Measurements from ENCODE around the gene UFSP1. TPM values are rescaled to one million over a fixed set of nuclear protein-coding genes. Genes with fewer than 3 reads are reported as not detected.
A peak's percentile ranks its signal among the peaks of the same experiment; 100 is the strongest.
"Not testable (repeated sequence)": the region's sequence is repeated elsewhere in the genome, so short reads cannot be mapped to it uniquely, and the experiment has no call there.

The UFSP1 gene
- total RNA-seq (2014; rRNA removed; shearing (Covaris generic)): 7.4 and 8.9 TPM in 2 replicates
- 5.6 and 6.6 TPM in 2 replicates for polyA plus RNA-seq (2015; cell fraction: cytosol; rRNA removed)
- 4.8 and 5.2 TPM in 2 replicates for polyA plus RNA-seq (2015; cell fraction: nucleus; rRNA removed)

DNA sequence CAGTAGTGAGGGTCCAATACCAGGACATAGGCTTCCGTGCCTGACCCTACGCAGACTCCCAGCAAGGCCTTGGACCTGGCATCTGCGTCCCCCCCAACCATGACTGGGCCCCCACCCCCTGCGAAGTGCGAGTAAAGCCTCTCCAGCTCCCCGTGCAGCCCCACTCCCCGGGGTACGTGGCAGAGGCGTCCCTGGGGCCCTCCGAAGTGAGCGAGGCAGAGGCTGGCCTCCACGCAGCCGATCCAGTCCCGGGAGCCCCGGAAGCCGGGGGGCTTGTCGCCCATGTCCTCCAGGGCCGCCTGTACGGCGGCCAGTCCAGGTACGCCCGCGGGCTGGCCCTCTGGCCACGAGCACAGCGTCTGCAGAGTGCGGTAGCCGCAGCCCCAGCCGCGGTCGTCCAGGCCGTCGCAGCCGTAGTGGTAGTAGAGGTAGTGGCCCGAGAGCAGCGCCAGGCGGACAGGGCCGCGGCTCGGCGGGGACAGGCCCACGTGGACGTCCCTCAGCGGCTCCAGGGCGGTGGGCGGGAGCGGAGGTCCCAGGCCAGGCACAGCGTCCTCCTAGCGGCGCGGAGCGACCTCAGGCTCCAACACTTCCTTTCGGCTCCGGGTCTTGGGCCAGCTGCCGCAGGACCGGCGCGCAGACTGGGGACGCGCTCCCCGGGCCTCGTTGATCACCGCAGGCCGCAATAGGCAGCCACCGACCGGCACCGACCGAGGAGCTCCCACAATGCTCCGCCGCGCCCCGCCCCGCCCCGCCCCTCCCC is at the start of gene UFSP1:
TSS of gene UFSP1 (minus strand) at position 728 of the 763 bp plus-strand sequence. CDS start at position 284, 444 bp downstream.
- peak; percentile 54 for DNase-seq (ENCODE audit: low read depth)

DNA sequence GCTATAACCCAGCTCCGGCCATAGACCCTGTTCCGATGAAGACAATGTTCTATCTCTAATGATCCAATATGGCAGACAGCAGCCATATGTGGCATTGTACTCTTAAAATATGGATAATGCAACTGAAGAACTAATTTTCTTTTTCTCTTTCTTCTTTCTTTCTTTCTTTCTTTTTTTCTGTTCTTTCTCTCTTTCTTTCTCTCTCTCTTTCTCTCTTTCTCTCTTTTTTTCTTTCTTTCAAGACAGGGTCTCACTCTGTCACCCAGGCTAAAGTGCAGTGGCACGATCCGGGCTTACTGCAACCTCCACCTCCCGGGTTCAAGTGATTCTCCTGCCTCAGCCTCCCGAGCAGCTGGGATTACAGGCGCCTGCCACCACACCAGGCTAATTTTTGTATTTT is 46.7 kb upstream of the UFSP1 start:
- not testable (repeated sequence) for DNase-seq (ENCODE audit: low read depth)

DNA sequence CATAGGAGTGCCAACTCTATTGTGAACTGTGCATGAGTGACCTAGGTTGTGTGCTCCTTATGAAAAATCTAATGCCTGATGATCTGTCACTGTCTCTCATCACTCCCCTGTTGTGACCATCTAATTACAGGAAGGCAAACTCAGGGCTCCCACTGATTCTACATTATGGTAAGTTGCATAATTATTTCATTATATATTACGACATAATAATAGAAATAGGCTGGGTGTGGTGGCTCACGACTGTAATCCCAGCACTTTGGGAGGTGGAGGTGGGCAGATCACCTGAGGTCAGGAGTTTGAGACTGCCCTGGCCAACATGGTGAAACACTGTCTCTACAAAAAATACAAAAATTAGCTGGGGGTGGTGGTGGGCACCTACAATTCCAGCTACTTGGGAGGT is 45.9 kb upstream of the UFSP1 start:
- DNase-seq (ENCODE audit: low read depth): not testable (repeated sequence)

DNA sequence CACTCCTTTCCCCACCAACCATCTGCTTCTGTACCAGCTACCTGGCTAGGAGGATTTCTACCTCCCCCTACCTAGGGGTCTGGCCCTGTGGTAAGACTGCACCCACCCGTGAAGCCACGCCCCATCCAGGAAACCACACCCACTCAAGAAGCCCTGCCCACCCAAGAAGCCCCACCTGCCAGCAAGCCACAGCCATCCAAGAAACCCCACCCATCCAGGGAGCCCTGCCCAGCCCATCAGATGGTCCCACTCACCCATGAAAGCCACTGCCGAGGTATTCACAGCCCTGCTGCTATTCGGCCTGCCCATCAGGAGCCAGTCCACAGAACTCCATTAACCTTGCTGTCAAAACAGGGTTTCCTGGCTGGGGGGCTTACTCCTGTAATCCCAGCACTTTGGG is 44.2 kb upstream of the UFSP1 start:
- no peak for DNase-seq (ENCODE audit: low read depth)

DNA sequence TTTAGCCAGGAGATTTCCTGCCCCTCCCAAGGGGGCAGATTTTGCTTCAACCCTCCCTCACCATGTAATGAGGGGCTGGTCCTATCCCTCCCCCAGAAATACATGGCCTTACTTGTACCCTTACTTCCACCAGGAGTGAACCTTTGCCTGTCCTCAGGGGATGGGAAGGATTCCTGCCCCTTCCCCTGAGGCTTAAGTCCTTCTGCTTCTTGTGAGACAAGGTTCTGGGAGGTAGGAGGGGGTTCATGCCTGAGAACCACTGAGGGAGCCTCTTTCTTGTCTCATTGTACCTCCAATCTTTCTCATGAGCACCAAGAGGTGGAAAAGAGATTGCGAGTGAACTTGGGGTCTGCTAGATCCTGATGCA is 40.3 kb upstream of the UFSP1 start:
- DNase-seq (ENCODE audit: low read depth): no peak

DNA sequence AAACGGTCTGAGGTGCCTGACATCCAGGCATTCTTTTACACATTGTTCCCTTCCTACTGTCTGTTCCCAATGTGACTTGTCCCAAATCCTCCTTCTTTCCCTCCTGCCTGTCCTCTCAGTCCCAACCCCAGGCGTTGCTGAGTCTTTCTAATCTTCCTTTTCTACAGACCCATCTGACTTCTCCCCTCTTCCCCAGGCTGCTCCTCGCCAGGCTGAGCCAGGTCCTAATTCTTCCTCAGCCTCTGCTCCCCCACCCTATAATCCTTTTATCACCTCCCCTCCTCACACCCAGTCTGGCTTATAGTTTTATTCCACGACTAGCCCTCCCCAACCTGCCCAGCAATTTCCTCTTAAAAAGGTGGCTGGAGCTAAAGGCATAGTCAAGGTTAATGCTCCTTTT is 34.1 kb upstream of the UFSP1 start:
- not testable (repeated sequence) for DNase-seq (ENCODE audit: low read depth)

DNA sequence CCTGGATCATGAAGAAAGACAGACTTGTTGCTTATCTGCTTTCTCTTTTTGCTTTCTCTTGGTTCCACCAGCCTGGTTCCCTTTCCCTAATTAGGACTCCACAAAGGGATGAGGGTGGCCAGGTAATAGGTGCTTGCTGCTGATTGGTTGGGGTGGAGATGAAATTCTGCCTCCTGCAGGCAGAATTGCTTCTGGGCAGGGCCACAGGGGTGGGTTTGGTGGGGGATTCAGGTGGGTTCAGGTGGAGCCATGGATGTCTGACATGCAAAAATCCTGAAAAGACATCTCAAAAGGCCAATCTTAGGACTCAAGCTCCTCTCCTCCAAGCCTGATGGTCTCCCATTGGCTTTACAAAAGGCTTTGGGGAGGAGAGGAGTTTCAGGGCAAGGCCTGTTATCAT is 31.5 kb upstream of the UFSP1 start:
- DNase-seq (ENCODE audit: low read depth): no peak

DNA sequence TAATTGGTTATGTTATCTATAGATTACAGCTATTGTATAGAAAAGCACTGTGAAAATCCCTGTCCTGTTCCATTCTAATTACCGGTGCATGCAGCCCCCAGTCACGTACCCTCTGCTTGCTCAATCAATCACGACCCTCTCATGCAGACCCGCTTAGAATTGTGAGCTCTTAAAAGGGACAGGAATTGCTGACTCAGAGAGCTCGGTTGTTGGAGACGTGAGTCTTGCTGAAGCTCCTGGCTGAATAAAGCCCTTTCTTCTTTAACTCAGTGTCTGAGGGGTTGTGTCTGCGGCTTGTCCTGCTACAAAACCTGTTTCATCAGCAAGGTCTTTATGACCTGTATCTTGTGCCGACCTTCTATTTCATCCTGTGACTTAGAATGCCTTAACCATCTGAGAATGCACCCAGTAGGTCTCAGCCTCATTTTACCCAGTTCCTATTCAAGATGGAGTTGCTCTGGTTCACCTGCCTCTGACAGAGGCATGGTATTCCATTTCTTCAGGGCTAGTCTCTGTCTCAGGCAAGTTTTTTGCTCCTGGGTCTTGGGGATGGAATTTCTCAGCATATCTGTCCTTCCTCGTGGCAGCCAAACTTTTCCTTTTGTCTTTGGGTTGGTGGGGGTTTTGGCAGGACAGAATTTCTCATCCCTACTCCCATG is 30.4 kb upstream of the UFSP1 start:
- DNase-seq (ENCODE audit: low read depth): not testable (repeated sequence)

DNA sequence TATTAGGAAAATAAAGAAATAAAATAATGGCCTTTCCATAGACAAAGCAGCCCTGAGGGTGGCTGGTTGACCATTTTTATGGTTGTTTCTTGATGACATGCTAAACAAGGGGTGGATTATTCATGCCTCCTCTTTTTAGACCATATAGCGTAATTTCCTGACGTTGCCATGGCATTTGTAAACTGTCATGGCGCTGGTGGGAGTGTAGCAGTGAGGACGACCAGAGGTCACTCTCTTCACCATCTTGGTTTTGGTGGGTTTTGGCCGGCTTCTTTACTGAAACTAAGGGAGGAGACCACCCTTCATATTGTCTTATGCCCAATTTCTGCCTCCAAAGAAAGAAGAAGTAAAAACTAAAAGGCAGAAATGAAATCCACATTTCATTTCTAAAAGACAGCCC is 29.8 kb upstream of the UFSP1 start:
- not testable (repeated sequence) for DNase-seq (ENCODE audit: low read depth)

DNA sequence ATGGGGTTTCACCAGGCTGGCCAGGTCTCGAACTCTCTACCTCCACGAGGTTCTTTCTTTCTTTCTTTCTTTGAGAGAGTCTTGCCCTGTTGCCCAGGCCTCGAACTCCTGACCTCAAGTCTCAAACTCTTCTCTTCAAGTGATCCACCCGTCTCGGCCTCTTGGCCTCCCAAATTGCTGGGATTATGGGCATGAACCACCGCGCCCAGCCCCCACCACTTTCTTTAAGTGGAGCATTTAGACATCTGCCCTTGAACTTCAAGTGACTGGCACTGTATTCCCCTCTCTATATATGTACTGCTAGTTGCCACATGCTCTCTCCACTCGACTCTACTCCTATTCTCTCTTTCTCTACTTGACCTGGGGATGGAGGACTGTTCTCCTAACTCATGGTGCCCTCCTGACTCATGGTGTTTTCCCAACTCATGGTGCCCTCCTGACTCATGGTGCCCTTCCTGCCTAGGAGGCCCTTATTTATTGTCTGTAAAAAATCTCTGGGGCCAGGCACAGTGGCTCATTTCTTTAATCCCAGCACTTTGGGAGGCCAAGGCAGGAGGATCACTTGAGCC is 25.4 kb upstream of the UFSP1 start:
- DNase-seq (ENCODE audit: low read depth): peak; percentile 59

DNA sequence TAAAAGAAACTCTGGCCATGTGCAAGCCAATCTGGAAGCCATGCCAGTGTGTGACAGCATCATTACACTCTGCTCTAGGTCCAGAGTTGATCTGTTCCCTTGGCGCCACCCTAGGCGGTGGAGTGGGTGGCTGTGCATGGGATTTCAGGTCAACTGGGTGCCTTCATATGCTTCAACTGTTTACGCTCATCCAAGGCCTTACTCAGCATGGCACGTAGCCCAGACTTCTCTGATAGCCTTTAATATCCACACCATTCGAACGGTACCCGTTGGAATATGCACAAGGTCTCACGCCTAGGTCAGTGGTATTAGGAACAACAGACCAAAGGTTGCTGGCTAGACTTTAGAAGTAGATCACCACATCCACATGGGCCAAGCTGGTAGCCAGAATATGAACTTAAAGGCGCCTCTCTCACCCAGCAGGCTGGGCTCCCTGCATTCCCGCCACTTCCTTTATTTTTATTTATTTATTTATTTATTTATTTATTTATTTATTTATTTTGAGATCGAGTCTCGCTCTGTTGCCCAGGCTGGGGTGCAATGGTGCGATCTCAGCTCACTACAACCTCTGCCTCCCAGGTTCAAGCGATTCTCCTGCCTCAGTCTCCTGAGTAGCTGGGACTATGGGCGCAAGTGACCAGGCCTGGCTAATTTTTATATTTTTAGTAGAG is 24.8 kb upstream of the UFSP1 start:
- DNase-seq (ENCODE audit: low read depth): no peak

DNA sequence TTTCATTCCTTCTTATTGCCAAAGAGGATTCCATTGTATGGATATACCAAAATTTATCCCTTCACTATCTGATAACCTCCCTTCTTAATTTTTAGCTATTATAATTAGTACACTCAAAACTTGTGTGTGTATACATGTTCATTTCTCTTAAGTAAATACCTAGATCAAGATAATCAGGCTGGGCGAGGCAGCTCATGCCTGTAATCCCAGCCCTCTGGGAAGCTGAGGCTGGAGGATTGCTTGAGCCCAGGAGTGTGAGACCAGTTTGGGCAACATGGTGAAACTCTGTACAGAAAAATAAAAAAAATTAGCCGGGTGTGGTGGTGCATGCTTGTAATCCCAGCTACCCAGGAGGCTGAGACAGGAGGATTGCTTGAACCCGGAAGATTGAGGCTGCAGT is 22.0 kb upstream of the UFSP1 start:
- no peak for DNase-seq (ENCODE audit: low read depth)

DNA sequence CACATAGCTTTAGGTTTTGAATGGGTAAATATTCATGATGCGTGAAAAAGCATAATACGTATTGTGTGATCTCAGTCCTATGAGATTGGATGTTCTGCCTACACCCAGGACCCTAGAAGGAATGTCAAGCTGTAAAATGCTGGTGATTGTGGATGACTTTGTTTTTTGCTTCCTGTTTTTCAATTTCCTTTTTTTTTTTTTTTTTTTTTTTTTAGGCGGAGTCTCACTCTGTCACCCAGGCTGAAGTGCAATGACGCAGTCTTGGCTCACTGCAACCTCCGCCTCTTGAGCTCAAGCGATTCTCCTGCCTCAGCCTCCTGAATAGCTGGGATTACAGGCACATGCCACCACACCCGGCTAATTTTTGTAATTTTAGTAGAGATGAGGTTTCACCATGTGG is 20.9 kb upstream of the UFSP1 start:
- DNase-seq (ENCODE audit: low read depth): not testable (repeated sequence)

DNA sequence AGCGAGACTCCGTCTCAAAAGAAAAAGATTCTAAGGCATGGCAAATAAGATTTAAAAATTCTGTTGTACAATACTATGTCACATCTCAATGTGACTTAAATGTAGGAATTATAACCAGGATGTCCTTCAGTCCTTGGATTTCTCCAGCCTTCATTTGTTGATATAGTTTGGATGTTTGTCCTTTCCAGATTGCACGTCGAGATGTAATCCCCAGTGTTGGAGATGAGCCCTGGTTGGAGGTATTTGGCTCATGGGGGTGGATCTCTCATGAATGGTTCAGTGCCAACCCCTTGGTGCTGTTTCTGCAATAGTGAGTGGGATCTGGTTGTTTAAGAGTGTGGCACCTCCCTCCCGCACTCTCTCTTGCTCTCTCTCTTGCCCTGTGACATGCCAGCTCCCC is 19.0 kb upstream of the UFSP1 start:
- no peak for DNase-seq (ENCODE audit: low read depth)

DNA sequence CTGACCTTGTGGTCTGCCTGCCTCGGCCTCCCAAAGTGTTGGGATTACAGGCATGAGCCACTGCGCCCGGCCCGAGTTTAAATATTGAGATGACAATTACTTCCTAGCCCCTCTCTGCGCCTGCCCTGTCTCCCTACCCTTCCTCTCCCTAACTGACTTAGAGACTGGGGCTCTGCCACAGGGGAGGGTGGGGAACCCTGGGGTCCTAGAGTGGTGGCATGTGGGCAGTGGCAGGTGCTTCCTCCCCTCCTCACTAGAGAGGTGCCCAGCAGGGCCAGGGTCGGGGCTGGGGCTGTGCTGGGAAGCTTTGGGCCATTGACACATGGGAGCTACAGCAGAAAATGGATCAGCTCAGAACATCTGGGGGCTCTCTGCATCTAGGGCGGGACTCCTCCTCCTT is 13.1 kb upstream of the UFSP1 start:
- no peak for DNase-seq (ENCODE audit: low read depth)

DNA sequence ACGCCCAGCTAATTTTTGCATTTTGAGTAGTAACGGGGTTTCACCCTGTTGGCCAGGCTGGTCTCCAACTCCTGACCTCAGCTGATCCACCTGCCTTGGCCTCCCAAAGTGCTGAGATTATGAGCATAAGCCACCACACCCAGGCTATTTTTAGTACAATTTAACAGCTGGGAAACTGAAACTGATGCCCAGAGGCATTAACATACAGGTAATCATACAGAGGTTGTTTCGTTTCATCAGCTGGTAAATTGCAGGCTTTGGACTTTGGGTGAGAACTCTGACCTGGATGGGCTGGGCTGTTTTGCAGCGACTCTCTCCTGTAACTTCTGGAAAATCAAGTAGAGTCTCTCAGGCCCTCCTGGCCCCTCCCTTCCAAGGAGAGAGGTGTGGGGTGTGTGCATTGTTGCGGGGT is 12.4 kb upstream of the UFSP1 start:
- no peak for DNase-seq (ENCODE audit: low read depth)

DNA sequence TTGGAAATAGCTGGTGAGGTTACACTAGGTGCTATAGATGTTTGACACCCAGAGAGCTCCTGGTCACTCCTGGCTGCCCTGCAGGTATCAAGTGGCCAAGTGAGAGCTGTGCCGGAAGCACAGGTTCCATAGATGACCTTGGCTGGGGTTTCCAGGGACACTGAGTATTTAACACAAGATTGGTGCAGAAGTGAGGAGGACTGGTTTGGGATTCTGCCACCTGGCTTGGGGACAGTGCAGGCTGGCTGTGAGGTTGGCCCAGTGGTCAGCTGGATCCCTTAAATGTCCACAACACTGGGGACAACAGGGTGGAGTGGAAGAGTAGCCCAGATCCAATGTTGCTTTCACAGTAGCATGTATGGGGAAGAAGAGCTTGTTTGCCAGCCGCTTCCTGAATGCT is 11.5 kb upstream of the UFSP1 start:
- DNase-seq (ENCODE audit: low read depth): no peak

DNA sequence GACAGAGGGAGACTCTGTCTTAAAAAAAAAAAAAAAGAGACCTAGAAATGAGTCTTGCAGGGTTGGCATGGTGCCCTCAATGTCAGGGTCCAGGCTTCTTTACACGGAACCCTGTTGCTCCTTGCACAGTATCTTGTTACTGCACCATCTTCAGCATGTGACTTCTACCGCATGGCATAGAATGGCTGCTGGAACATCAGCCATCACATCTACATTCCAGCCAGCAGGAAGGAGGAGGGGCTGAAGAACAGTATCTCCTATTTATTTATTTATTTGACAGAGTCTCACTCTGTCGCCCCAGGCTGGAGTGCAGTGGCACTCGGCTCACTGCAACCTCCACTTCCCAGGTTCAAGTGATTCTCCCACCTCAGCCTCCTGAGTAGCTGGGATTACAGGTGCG is 9.9 kb upstream of the UFSP1 start:
- DNase-seq (ENCODE audit: low read depth): no peak

DNA sequence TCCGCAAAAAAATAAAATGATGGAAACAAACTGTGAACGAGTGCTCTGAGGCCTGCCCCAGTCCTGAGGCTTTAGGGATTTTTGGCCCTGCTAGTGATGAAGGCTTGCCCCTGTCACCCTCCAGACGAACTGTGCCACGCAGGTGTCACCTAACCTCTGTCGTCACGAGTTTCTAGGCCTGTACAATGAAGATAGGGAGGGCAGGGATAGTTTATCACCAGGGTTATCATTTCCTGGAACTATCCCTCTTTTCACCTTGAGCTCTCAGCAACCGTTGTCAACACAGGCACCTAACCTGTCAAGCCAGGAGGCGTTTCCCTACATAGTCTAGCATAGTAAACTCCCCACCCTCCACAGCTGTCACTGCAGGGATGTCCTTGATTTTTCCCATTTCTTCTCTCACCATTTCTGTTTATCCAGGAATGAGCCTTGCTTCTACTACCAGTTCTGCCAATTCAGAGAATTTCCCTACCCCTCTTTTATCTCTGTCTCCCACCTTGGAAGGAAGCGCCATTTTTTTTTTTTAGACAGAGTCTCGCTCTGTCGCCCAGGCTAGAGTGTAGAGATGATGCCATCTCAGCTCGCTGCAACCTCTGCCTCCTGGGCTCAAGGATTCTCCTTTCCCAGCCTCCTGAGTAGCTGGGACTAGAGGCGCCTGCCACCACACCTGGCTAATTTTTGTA is 8.4 kb upstream of the UFSP1 start:
- DNase-seq (ENCODE audit: low read depth): no peak

DNA sequence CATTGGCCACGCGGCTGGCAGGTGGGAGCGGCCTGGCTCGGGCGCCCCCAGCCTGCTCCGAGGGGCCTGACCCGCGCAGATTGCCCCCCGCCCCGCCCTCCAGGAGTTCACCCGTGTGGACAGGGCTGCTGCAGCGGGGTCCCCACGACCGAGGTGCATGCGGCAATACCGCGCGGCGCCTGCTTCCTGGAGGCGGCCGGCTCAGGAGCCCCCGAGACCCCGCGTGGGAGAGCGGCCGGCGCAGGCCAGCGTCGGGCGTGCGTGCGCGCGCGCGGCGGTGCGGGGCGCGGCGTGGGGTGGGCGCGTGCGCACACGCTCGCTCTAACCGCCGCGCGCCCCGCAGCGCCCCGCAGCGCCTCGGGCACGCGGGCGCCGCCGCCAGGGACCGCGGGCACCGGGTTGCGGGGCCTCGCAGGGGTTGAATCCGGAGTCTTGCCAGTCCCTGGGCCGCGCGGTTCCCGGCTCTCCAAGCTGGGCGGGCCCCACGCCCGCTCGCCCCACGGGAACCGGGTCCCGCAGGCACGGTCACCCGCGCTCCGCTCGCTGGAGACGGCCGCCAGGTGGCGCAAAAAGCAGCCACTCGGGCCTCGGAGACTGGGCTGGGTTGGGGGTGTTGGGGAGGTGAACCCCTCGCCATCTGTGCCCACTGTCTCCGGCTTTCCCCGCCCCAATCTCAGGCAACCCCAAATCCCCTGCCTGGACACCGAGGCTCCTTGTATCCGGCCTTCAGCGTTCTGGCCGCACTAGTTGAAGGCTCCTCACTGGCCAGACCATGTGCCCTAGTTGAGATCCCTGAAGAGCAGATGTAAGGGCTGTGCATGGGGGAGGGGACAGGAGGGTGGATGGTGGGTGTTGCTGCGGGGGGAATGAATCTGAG is 7.5 kb upstream of the UFSP1 start:
- no peak for DNase-seq (ENCODE audit: low read depth)
